ENCODE measurements around the gene PHLDA1.
"Not testable (repeated sequence)": the region's sequence is repeated elsewhere in the genome, so short reads cannot be mapped to it uniquely, and the experiment has no call there.

PHLDA1 gene

DNA sequence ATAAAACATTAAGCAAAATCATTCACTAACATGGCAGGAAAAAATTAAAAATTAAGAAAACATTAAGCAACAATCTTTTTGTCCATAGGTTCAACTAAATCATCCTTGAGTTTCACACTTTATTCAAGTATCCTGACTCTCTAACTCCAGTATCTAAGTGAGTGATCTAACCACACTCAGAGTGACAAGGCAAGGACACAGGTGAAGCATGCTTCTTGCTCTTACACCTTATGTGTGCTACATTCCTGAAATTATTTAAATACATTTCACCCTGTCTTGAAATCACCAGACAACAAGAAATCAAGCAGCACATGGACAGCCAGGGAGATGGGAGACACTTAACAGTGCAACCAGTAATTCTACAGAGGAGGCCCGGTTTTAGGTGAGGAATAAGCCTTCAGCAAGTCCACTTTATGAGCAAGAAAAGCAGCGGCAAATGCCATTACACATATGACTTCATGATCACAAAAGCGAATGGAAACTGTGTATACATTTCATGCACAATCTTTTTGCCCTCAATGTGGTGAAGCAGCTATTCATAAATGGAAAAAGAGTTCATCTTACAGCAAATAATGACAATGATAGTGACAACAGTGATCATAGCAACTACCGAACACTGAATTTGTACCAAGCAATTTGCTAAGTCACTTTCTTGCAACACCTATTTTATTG, 37.4 kb downstream of the PHLDA1 start:
- Mint-ChIP-seq H3K27ac (peak overlapping the region in 1 of 3 experiments; percentile 1), H3K4me1 (peaks cover 20% of the 10 kb centered on the region), H3K9me3 (no peaks in the 10 kb centered on the region), H3K27me3 (ENCODE audit: low read depth) (no peaks in the 10 kb centered on the region), H3K4me3 (no peak overlapping the region), H3K36me3 (ENCODE audit: low read depth) (no peaks in the 10 kb centered on the region)
- TF ChIP-seq, protein P1, sequence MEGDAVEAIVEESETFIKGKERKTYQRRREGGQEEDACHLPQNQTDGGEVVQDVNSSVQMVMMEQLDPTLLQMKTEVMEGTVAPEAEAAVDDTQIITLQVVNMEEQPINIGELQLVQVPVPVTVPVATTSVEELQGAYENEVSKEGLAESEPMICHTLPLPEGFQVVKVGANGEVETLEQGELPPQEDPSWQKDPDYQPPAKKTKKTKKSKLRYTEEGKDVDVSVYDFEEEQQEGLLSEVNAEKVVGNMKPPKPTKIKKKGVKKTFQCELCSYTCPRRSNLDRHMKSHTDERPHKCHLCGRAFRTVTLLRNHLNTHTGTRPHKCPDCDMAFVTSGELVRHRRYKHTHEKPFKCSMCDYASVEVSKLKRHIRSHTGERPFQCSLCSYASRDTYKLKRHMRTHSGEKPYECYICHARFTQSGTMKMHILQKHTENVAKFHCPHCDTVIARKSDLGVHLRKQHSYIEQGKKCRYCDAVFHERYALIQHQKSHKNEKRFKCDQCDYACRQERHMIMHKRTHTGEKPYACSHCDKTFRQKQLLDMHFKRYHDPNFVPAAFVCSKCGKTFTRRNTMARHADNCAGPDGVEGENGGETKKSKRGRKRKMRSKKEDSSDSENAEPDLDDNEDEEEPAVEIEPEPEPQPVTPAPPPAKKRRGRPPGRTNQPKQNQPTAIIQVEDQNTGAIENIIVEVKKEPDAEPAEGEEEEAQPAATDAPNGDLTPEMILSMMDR (IDR thresholded peaks at IDR 0.05; ENCODE audit: unreplicated experiment in 3 of 3): no peak

DNA sequence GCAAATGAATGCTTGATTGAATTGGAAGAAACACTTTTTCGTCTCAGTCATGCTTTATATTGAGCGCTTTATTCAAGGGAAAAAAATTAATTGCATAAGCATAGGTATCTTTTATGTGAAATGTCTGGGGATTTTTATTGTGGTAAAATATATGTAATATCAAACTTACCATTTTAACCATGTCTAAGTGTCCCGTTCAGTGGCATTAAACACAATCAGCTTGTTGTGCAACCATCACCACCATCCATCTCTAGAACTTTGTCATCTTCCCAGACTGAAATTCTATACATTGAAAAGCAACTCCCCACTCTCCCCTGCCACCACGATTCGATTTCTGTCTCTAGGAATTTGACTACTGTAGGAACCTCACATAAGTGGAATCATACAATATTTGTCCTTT, 39.8 kb downstream of the PHLDA1 start:
- H3K27ac Mint-ChIP-seq: no peak overlapping the region
- peaks cover 14% of the 10 kb centered on the region for H3K4me1 Mint-ChIP-seq
- no peaks in the 10 kb centered on the region for H3K27me3 Mint-ChIP-seq (ENCODE audit: low read depth)
- peaks cover 10% of the 10 kb centered on the region for H3K9me3 Mint-ChIP-seq
- TF ChIP-seq, protein P1 (IDR thresholded peaks at IDR 0.05; ENCODE audit: unreplicated experiment in 3 of 3): no peak
- H3K4me3 Mint-ChIP-seq: no peak overlapping the region
- no peaks in the 10 kb centered on the region for H3K36me3 Mint-ChIP-seq (ENCODE audit: low read depth)

- Mint-ChIP-seq H3K4me3 (no peak overlapping the region), H3K36me3 (ENCODE audit: low read depth) (no peaks in the 10 kb centered on the region), H3K9me3 (peaks cover 10% of the 10 kb centered on the region), H3K4me1 (peaks cover 10% of the 10 kb centered on the region), H3K27ac (no peak overlapping the region), H3K27me3 (ENCODE audit: low read depth) (no peaks in the 10 kb centered on the region)
- TF ChIP-seq, protein P1 (IDR thresholded peaks at IDR 0.05; ENCODE audit: unreplicated experiment in 3 of 3): no peak
Observed at GRCh38 chr12:75990189-75990912, 41.2 kb downstream of the PHLDA1 start.

DNA sequence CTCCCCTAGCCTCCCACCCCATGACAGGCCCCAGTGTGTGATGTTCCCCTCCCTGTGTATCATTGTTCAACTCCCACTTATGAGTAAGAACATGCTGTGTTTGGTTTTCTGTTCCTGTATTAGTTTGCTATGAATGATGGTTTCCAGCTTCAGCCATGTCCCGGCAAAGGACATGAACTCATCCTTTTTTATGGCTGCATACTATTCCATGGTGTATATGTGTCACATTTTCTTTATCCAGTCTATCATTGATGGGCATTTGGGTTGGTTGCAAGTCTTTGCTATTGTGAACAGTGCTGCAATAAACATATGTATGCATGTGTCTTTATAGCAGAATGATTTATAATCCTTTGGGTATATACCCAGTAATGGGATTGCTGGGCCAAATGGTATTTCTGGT, 43.9 kb downstream of the PHLDA1 start:
- peaks cover 11% of the 10 kb centered on the region for H3K4me1 Mint-ChIP-seq
- peaks cover 10% of the 10 kb centered on the region for H3K9me3 Mint-ChIP-seq
- H3K27me3 Mint-ChIP-seq (ENCODE audit: low read depth); H3K27ac Mint-ChIP-seq; H3K36me3 Mint-ChIP-seq (ENCODE audit: low read depth); H3K4me3 Mint-ChIP-seq: not testable (repeated sequence)

DNA sequence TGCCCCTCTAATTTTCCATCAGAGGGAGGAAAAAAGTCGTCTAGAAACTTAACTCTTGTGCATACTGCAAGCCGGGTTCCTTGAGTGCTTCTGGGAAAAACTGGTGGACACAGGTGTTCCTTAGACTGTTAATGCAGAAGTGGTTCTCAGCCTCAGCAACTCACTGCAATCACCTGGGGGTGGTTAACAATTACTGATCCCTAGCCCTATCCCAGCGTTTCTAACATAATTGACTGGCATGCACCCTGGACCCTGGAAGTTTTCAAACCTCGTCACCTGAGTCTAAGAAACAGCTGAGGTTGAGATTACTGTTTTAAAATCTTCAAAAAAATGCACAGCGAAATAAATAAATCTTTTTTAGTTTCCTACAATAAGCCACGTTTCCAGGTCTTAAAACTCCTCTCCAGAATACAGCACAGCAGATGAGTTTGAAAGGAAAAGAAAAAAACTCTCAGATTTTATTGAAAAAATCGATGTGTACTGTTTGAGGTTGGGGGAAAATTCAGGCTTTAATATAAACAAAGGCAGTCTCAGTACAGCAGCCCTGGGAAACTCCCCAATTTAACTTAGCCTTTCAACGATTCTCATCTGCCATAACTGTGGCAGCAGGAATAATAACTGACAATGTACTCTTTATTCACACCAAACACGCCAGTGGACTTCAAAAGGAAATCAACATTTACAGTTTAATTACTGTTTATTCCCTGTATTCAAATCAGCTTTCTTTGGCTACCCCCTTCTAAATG, 45.4 kb downstream of the PHLDA1 start:
- TF ChIP-seq, protein P1 (IDR thresholded peaks at IDR 0.05; ENCODE audit: unreplicated experiment in 3 of 3): no peak
- Mint-ChIP-seq H3K27ac (peak overlapping the region; percentile 18 to 77 (median 32)), H3K4me1 (peaks cover 18% of the 10 kb centered on the region), H3K4me3 (no peak overlapping the region), H3K36me3 (ENCODE audit: low read depth) (no peaks in the 10 kb centered on the region), H3K9me3 (peaks cover 10% of the 10 kb centered on the region), H3K27me3 (ENCODE audit: low read depth) (no peaks in the 10 kb centered on the region)

DNA sequence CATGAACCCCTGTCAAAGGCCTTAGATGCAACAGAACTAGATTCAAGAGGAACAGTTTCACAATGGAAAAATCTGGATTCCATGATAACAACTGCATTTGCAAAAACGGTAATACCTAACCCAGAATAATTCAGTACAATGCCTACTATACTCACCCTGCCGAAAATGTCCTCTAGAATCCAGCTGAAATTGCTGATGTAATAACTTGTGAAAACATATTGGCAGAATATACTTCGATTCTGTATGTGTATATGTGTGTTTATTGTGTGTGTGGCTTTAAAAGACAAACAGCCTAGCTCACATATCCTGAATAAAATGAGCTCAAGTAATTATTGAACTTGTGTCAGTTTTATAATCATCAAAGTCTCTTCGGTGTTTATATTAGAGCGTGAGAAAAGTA, 46.0 kb downstream of the PHLDA1 start:
- H3K36me3 Mint-ChIP-seq (ENCODE audit: low read depth): no peaks in the 10 kb centered on the region
- H3K4me1 Mint-ChIP-seq: peaks cover 18% of the 10 kb centered on the region
- no peak overlapping the region for H3K4me3 Mint-ChIP-seq
- H3K9me3 Mint-ChIP-seq: peaks cover 10% of the 10 kb centered on the region
- no peaks in the 10 kb centered on the region for H3K27me3 Mint-ChIP-seq (ENCODE audit: low read depth)
- TF ChIP-seq, protein P1 (IDR thresholded peaks at IDR 0.05; ENCODE audit: unreplicated experiment in 3 of 3): no peak
- peak overlapping the region; percentile 18 to 77 (median 32) for H3K27ac Mint-ChIP-seq

Data from nephron (organoid).